ENCODE measurements around the gene CRLF2.
"Not testable (repeated sequence)": the region's sequence is repeated elsewhere in the genome, so short reads cannot be mapped to it uniquely, and the experiment has no call there.

CRLF2 gene

GRCh38 chrX:1215123-1215823 is 2.8 kb upstream of the CRLF2 start:
- in situ Hi-C loops (cut with HindIII; ENCODE audit: low sequenced_read_pairs), result no loop called here

GRCh38 chrX:1213971-1214370 is 1.5 kb upstream of the CRLF2 start:
- in situ Hi-C loops (cut with HindIII; ENCODE audit: low sequenced_read_pairs), result no loop called here

GRCh38 chrX:1210844-1211243 is 1.6 kb downstream of the CRLF2 start:
- in situ Hi-C loops (cut with HindIII; ENCODE audit: low sequenced_read_pairs), result no loop called here

- in situ Hi-C loops (cut with HindIII; ENCODE audit: low sequenced_read_pairs), result no loop called here
These were observed 4.9 kb downstream of the CRLF2 start for GRCh38 chrX:1207496-1208025.

GRCh38 chrX:1205681-1206611 is 6.5 kb downstream of the CRLF2 start:
- in situ Hi-C loops (cut with HindIII; ENCODE audit: low sequenced_read_pairs), result no loop called here

GRCh38 chrX:1202251-1202650 is 10.2 kb downstream of the CRLF2 start:
- in situ Hi-C loops (cut with HindIII; ENCODE audit: low sequenced_read_pairs), result no loop called here

GRCh38 chrX:1196436-1196835 is 16.0 kb downstream of the CRLF2 start:
- in situ Hi-C loops (cut with HindIII; ENCODE audit: low sequenced_read_pairs), result no loop called here

GRCh38 chrX:1192196-1192595 is 20.3 kb downstream of the CRLF2 start:
- in situ Hi-C loops (cut with HindIII; ENCODE audit: low sequenced_read_pairs), result not testable (repeated sequence)

GRCh38 chrX:1190596-1191145 is 21.8 kb downstream of the CRLF2 start:
- in situ Hi-C loops (cut with HindIII; ENCODE audit: low sequenced_read_pairs), result no loop called here

GRCh38 chrX:1185561-1185960 is 26.9 kb downstream of the CRLF2 start:
- in situ Hi-C loops (cut with HindIII; ENCODE audit: low sequenced_read_pairs), result no loop called here

- in situ Hi-C loops (cut with HindIII; ENCODE audit: low sequenced_read_pairs), result no loop called here
These were observed 30.2 kb downstream of the CRLF2 start for GRCh38 chrX:1182211-1182610.

GRCh38 chrX:1181661-1182060 is 30.8 kb downstream of the CRLF2 start:
- in situ Hi-C loops (cut with HindIII; ENCODE audit: low sequenced_read_pairs), result not testable (repeated sequence)

GRCh38 chrX:1181170-1181569 is 31.3 kb downstream of the CRLF2 start:
- in situ Hi-C loops (cut with HindIII; ENCODE audit: low sequenced_read_pairs), result no loop called here

GRCh38 chrX:1178580-1179057 is 33.8 kb downstream of the CRLF2 start:
- in situ Hi-C loops (cut with HindIII; ENCODE audit: low sequenced_read_pairs), result no loop called here

GRCh38 chrX:1176531-1177320 is 35.7 kb downstream of the CRLF2 start:
- in situ Hi-C loops (cut with HindIII; ENCODE audit: low sequenced_read_pairs), result not testable (repeated sequence)

- in situ Hi-C loops (cut with HindIII; ENCODE audit: low sequenced_read_pairs), result not testable (repeated sequence)
These were observed 37.6 kb downstream of the CRLF2 start for GRCh38 chrX:1174609-1175545.

GRCh38 chrX:1173435-1173834 is 39.0 kb downstream of the CRLF2 start:
- in situ Hi-C loops (cut with HindIII; ENCODE audit: low sequenced_read_pairs), result not testable (repeated sequence)

GRCh38 chrX:1172496-1172895 is 40.0 kb downstream of the CRLF2 start:
- in situ Hi-C loops (cut with HindIII; ENCODE audit: low sequenced_read_pairs), result no loop called here

GRCh38 chrX:1171915-1172314 is 40.5 kb downstream of the CRLF2 start:
- in situ Hi-C loops (cut with HindIII; ENCODE audit: low sequenced_read_pairs), result not testable (repeated sequence)
